Stimulated activated CD4-positive, alpha-beta T cell treated with anti-CD3 and anti-CD28 coated beads, Interleukin-12 subunit alpha, Interleukin-12 subunit beta, amount 100 ng/mL, for 4 hours (primary cell): ENCODE results near the gene ZNF423.

Experiments used
- DNase-seq: peaks from one replicate; pipeline ENCODE4 v3.0.0-alpha.2; 2020

ZNF423 gene

DNA sequence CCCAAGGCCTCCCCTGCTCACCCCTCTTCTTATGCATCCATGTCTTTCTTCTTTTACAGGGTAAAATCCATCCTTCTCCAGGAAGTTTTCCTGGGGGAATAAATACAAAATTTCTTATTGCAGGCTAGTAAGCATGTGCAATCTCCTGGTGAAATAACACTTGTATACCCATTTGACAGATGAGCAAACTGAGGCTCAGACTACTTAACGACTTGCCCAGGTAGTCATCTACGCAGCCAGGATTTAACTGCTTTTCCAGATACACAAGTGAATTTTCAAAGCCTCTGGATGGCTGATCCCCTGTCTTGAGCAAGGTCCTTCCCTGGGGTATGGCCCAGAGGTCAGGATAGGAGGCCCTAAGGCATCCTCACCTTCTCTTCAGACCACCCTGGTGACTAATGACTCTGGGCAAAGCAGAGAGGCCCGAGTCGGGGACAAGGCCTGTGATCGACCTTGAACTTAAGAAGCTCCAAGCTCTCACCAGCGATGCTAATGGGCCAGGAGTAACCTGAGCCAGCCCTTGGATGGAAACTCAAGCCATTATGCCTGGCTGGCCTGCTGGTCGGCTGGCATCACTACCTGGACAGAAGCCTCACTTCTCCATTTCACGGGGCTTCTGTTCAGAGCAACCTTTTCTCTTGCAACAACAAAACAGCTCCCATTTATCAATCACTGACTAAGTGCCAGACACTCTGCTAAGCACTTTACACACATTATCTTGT, 33.1 kb downstream of the ZNF423 start:
- DNase-seq, result no peak

DNA sequence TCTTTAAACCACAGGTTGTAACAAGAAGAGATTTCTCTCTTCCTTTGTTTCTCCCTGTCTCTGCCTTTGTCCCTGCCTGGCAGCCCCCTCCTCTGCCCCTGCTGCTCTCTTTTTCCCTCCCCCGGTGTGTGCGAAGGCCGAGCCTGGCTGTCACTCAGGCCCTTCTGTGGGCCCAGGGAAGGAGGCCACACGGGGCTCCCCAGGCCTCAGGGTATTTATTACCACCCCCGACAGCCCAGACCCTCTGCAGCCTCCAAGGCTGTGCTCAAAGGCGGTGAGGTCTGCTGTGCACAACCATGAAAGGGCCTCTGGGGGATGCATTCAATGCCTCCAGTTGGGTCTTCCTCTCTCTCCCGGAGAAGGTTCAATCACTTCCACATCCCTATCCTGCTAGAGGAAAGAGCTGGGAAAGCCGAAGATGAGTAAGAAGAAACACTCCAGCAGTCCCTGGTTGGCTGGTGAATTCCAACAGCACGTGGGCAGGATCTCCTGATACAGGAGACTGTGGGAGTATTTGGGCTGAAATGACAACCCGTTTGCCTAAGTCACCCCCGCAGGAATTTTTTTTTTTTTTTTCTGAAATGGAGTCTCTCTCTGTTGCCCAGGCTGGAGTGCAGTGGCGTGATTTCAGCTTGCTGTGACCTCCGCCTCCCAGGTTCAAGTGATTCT, 34.2 kb downstream of the ZNF423 start:
- no peak for DNase-seq

DNA sequence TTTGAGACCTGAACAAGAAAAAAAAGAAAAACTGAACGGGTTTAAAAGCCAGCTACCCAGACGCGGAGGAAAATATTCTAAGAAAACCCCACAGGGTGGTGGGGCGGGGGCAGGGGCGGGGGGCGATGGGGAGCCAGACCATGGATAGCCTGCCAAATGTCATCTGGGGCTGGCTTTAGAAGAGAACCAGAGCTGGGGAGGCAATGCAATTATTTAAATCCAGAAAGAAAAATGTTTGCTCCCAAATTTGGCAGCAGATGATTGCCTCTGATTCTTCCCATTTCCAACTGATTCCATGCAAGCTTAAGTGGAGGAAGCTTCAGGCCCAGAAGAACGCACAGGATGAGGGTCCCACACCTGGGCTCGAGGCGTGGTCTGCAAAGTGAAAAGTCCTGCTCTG, 34.8 kb downstream of the ZNF423 start:
- no peak for DNase-seq

DNA sequence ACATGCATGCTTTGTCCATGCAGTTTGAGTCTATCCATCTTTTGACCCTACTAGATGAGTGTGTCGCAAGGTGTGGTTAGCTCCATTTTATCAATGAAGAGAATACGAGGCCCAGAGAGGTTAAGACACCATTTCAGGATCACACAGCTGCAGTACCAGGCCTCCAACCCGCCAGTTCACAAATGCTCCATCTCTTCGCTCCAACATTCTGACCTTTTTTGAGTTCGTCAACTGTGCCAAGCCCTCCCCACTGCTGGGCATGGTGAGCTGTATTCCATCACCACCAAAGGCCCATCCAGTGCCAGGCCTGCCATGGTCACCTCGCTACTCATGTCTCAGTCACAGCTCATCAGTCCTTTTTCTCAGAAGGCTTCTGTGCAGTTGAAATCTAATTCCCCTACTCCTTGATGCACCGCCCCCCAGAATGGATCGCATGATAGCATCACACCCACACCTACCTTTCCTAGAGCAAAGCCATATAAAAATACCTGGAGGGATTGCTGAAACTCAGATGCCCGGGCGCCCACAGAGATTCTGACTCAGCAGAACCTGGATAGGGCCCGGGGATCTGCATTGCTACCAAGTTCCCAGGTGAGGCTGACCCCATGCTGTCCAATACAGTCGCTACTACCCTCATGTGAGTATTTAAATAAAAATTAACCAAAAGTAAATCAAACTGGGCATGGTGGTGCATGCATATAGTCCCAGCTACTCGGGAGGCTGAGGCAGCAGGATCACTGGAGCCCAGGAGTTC, 38.0 kb downstream of the ZNF423 start:
- no peak for DNase-seq

DNA sequence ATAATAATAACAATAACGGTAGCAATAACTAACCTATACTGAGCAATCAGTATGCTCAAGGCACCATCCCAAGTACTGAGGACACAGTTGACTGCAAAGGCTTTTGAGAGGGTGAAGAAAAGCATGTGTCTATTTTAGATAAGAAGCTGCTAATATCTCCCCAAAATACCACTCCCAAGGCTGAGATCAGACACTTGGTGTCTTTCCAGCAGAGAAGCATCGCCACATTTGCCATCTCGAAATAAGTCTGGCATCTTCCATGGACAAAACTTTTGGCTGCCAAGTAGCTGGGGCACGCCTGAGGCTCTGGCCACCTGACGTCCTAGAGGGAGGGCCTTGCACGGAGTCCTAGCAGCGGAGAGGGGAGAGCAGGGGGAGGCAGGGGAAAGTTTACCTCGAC, 39.0 kb downstream of the ZNF423 start:
- DNase-seq, result no peak

DNA sequence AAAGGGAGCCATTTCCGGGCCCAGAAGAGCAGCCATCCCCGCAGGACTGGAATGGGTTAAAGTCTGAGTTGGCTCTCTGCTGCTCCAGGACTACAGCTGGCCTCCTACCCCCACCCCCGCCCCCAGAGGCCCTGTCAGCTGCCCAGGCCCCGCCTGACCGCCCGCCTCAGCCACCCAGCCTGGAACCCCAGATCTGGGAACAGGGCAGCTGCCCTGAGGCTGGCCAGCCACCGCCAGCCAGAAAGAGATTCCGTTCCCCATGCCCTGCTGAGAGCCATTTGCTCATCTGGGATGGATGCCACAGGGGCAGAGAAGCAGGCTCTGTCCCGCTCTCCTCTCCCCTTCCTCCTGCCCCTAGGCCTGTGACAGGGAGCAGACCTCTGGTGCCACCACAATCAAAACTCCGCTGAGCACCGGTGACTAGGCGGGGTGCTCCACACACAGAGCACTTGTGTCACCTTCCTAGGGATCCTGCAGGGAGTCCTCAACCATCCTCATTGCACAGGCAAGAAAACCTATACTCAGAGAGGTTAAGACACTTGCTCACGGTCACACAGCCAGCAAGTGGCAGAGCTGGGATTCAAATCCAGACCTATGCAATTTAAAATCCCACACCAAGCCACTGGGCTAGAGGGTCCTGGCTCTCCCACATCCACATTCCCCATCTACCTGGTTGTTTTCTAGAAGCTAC, 44.1 kb downstream of the ZNF423 start:
- DNase-seq, result no peak

DNA sequence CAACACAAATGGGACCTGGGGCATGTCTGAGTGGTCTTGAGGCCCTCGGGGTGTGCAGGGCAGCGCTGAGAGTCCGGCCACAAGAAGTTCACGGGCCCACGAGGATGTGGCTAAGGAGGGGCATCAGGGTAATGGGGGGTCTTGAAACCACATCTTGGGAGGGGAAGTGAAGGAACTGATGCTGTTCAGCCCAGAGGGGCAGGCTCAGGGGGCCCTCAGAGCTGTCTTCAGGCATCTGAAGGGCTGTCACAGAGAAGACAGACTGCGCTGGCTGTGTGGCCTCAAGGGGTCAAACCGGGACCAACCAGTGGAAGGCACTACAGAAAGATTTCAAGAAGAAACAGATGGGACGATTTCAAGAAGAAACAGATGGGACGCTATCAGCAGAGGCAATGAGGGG, 45.1 kb downstream of the ZNF423 start:
- no peak for DNase-seq

DNA sequence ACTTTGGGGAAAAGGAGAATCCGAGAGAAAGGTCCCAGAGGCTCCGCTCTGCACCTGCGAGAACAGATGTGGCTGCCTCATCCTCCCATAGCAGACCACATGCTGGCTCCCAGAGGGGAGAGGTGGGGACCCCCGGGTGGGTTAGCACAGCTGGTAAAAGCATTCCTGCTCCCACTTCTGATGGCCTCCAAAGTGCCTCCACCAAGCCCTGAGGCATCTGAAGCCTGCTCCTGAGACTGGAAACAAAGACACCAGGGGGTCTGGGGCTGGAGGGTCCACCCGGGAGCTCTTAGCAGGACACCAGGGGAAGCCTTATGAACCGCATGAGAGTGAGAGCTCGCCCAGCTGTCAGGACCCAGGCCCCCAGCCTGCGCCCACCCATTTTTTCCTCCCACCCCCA, 46.4 kb downstream of the ZNF423 start:
- no peak for DNase-seq

DNA sequence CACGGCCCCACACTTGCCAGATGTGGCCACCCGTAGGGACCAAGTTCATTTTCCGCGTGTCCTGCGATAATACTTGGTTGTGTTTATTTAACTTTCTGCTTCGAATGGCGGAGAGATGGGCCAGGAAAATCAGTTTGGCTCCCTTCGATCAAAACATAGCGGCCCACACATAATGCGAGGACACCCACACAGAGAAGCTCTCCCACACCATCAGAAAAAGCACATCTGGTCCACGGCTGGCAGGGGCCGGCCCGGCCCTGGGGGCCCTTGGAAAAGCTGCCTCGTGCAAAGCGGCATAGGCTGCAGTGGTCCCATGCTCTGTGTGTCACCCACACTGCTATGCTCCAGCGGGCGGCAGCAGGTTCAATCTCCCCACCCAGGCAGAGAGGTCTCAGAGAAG, 46.9 kb downstream of the ZNF423 start:
- DNase-seq, result no peak

DNA sequence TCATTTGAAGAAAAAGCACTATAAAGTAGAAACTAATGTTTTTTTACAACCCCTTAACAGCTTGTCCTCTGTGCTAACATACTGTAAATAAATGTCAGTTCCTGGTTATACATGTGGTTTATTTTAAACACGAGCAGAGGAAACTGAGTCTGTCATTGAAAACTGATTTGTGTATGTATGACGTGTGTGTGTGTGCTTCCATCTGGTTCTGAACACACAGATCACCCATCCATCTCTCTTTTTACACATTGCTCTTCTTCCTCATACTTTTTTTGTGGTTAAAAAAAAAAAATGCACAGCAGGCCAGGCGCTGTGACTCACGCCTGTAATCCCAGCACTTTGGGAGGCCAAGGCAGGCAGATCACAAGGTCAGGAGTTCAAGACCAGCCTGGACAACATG, 49.5 kb downstream of the ZNF423 start:
- no peak for DNase-seq

DNA sequence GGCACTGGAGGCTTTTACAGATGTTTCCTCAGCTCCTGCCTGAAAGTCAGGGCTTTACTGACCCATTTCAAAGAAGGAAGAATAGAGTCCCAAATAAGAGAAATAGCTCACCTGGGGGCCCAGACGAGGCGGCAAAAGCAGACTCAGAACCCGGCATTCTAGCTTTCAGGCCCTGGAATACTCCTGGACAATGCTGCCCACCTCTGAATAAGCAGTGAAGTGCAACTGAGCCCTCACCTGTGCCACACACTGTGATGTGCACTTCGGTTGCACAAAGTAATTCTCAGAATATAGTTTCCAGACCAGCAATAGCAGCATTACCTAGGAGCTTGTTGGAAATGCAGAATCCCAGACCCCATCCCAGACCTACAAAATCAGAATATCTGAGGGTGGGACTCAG, 54.6 kb downstream of the ZNF423 start:
- DNase-seq, result no peak

DNA sequence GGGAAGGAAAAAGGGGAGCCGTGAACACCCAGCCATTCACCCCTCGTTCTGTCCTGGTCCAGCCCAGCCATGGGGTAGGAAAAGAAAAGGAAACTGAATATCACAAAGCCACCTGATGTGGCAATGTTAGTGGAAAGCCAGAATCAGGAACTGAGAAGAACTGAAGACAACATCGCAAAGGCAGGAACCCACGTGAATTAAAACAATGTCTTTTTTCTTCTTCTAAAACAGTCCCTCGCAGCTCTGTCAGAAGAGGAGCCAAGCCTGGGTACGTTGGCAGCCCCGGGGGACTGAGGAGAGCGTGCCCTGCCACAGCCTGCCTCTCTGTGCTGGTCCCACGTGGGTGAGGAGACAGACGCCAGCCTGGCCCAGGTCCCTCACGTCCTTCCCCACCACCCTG, 55.0 kb downstream of the ZNF423 start:
- DNase-seq, result no peak

DNA sequence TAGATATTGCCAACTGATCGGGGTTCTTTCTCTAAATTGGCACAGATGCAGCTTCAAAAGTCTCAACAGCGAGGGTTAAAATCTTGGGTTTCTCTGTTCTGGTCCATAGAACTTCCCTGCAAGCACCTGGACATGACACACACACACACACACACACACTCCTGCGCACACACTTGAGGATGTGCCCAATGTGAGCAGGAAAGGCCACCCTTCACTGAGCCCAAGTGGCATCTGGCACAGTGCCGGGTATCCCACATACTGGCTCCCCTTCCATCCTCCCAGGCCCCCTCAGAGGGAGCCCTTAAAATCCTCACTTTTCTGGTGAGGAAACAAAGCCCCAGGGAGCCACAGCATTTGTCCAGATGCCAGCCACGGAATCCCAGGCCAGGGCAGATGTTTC, 55.5 kb downstream of the ZNF423 start:
- no peak for DNase-seq

DNA sequence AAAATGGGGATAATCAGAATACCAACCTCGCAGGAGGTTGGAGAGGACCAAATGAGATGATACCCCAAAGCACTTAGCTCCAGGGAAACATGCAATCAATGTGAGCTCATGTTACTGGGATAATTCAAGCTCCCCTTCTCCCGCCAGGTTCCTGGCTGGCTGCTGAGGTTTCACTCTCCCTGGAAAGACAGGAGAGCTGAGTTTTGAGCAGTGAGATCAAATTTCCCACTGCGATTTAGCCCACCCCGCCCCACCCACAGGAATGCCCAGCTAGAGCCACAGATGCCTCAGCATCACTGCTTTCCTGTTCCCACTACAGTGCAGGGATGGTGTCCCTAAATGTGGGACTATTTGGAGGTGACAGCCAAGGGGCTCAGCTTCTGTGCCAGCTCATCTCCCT, 56.7 kb downstream of the ZNF423 start:
- DNase-seq, result no peak

DNA sequence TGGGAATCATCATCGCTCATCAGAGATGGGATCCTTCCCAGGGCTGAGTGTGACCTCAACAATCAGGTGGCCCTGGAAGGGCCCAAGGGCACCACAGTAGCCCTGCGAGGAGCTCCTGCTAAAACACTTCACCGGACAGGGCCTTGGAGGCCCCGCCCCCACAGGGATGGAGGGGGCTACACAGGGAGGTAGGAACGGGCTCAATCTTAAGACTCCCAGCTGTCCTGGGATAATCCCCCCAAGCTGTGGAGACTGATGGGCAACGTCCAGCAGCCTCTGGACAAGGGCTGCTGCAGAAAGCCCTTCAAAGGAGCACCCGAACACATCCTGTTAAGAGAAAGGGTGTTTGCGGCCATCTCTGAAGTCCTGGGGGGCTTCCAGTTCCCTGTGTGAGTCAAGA, 60.4 kb downstream of the ZNF423 start:
- DNase-seq, result no peak

DNA sequence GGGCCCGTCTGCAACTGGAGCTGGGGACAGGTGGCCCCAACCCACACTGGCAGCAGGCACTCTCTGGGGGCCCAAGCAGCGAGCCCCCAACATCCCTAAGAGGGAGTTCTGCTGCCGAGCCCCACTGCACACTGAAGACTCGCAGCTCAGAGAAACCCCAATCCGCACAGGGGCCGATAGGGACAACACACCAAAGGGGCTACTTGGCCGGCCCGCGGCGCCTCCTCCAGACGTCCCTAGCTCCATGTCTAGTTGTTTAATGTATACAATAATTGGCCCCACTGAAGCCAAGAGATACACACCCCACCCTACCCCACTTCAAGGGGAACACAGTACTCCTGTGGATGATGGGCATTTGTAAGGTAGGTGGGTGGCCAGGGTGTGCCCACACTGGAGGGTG, 62.7 kb downstream of the ZNF423 start:
- DNase-seq, result no peak

DNA sequence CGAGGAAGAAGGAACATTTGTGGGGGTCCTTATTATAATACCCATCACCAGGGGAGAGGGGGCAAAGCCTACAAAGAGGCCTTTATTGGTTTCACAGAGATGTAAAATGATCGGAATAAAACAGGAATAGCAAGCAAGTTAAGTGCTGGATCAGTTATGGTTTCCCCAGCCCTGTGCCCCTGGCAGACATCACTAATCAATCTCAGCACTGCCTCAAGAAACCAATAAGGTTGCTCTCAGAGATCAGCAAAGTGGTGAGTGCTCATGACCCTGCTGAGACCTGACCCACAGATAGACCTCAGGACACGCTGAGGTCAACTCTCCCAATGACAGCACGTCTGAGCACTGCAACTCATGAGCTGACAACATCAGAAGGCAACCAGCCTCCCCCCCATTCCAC, 66.3 kb downstream of the ZNF423 start:
- DNase-seq, result no peak

DNA sequence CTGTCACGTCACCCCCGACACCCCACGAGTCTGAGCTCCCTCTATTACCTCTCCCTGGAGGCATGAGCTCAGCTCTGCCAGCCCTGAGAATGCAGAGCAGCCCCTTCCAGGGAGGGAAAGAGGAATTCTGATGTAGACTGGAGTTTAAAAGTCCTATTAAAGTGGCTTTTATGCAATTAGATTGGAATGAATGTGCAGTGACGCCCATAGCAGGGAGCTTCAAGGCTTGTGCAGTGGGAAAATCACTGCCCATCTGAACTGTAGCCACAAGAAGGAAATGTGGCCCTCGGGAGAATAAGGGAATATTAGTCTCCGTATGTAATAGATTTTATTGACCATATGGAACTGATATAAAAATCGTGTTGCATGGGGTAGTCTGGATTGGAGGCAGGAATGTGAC, 66.9 kb downstream of the ZNF423 start:
- DNase-seq, result no peak

DNA sequence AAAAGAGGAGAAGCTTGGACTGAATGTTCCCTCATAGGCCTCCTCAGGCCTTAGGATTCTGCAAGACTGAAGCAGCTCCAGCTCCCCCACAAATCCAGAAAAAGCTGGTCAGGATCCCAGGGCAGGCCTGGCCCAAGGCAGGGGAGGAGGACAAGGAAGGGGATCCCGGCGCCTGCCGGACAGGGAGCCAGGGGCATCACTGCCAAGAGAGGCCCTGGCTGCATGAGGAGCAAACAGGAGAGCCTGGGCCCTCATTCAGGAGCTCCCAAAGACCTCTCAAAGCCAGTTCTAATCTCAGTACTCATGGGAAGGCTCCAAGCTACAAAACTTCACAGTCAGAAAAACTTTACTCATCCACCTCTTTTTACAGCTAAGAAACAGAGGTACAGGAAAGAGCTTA, 67.3 kb downstream of the ZNF423 start:
- DNase-seq, result no peak

DNA sequence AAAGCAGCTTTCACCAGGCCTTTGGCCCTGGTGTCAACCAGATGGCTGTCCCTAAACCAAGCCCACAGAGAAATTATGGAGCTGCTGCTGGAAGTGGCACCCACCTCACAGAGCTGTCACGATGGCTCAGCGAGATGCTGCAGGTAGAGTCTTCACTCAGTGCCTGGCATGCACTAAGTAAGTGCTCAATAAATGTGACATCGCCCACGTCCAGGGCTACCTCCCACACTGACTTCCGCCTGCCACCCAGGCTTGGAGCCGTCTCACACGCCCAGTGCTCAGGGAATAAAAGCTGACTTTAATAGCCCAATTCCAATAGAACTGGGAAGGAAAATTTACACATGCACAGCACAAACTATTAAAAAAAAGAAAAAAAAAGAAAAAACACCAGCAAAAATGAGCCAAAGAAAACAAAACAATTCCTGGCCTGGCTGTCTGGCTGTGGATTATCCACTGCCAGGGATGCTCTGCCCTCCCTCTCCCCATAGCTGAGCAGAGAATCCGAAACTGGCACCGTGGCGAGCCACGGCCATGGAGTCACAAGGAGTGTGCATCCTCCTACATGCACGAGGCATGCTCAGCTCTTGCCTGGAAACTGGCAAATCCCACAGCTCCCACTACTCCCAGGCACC, 68.9 kb downstream of the ZNF423 start:
- no peak for DNase-seq

DNA sequence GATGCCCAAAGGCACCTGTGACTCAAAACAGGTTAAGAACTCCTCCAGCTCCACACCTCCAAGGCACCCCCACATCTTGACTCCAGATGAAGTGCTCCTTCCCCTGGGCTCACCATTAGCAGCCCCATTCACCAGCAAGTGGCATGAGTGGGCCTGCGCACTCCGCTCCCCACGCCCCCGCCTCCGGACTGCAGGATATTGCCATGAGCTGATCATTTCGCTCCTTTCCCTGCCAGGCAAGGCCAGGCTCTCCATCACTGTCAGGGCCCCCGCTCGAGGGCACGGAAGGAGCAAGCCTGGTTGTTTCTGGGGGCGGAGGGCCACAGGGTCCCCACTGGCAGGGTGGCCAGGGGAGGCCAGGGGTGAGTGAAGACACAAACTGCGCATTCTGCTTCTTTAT, 69.9 kb downstream of the ZNF423 start:
- no peak for DNase-seq

DNA sequence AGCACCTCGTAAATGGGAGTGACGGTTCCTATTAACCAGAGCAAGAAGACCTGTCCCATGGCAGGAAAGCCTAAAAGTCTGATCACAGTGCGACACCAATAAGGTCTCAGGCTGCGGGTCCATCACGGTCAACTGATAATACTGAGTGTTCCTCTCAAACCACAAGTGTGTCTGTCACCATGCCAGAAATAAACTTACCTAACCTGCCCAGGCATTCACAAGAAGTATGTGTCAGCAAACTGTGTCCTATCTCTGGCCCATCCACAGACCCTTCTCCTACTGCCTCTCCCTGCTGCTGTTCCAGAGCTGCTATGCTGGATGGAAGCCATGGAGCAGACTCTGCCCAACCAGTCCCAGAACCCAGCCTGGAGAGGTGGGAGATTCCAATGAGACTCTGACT, 73.5 kb downstream of the ZNF423 start:
- no peak for DNase-seq

DNA sequence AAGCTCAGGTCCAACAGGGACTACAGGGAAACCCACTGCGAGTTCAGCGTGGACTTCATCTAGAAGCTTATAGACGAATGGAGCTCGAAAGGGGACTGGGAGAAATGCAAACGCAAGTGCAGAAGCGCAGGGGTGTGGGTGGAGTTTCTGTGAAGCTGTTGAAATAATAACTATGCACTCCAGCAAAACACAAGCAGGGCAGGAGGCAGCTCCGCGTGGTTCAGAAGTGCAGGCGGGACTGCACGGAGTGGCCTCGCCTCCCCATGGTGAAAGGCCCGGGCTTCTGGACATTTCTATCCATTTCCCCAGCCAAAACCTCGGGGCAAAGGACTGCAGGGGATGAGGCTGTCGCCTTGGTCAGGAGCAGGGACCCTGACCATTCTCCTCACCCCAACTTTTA, 74.5 kb downstream of the ZNF423 start:
- DNase-seq, result no peak
